Measurements from ENCODE around the gene EBLN2.

DNA sequence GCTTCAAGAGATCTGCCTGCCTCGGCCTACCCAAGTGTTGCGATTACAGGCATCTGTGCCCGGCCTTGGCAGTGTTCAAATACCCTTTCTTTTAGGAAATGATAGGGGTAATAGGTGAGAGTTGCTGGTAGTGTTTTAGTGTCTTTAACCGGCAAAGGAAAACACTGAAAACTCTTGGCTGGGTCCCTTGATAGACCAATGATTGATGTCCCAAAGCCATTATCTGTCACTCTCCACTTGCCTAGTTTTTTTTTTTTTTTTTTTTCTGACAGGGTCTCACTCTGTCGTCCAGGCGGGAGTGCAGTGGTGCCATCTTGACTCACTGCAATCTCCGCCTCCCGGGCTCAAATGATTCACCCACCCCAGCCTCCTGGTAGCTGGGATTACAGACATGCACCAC is 19.7 kb downstream of the EBLN2 start:
- TF ChIP-seq, protein P1, sequence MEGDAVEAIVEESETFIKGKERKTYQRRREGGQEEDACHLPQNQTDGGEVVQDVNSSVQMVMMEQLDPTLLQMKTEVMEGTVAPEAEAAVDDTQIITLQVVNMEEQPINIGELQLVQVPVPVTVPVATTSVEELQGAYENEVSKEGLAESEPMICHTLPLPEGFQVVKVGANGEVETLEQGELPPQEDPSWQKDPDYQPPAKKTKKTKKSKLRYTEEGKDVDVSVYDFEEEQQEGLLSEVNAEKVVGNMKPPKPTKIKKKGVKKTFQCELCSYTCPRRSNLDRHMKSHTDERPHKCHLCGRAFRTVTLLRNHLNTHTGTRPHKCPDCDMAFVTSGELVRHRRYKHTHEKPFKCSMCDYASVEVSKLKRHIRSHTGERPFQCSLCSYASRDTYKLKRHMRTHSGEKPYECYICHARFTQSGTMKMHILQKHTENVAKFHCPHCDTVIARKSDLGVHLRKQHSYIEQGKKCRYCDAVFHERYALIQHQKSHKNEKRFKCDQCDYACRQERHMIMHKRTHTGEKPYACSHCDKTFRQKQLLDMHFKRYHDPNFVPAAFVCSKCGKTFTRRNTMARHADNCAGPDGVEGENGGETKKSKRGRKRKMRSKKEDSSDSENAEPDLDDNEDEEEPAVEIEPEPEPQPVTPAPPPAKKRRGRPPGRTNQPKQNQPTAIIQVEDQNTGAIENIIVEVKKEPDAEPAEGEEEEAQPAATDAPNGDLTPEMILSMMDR (IDR thresholded peaks at IDR 0.05; ENCODE audit: poor library complexity) = no peak
- TF ChIP-seq EZH2phosphoT487 (IDR thresholded peaks at IDR 0.05; ENCODE audit: low read depth, severe bottlenecking, unreplicated experiment) (no peak), EZH2 (IDR thresholded peaks at IDR 0.05; ENCODE audit: borderline replicate concordance) (no peak)

Data from hepatocyte (in vitro differentiated cells).